GM23338 (cell line): Measurements from ENCODE around the gene SNAPC3. TPM values are rescaled to one million over a fixed set of nuclear protein-coding genes. Genes with fewer than 3 reads are reported as not detected.

Source experiments
- ATAC-seq: fragments of 200-7000 bp; cut with Tn5 transposase; 3 replicates; pipeline ENCODE4 v1.9.1; 2020
- DNase-seq: peaks from one replicate; pipeline ENCODE4 v3.0.0-alpha.2; 2015; ENCODE audit warnings: low spot score
- H2AFZ ChIP-seq: fragments of 200-600 bp; sonication (generic); 2 replicates; pipeline ENCODE4 v1.8.0; 2016; ENCODE audit warnings: antibody characterized with exemption, mild to moderate bottlenecking, moderate library complexity
- H3F3A ChIP-seq: fragments of 200-600 bp; sonication (generic); replicated peaks from 2 replicates; pipeline ENCODE4 v1.8.0; 2017; ENCODE audit warnings: antibody characterized with exemption, mixed run types, low read depth
- H3K27ac ChIP-seq: fragments of 200-600 bp; sonication (generic); 2 replicates; pipeline ENCODE4 v1.6.1; 2016; ENCODE audit warnings: low read depth
- H3K27me3 ChIP-seq: fragments of 200-600 bp; sonication (generic); 2 replicates; pipeline ENCODE4 v1.8.0; 2016; ENCODE audit warnings: mild to moderate bottlenecking, mixed run types, moderate library complexity; ENCODE audit not compliant: insufficient read depth
- H3K36me3 ChIP-seq: fragments of 200-600 bp; sonication (generic); 2 replicates; pipeline ENCODE4 v1.8.0; 2016; ENCODE audit warnings: mild to moderate bottlenecking; ENCODE audit not compliant: insufficient read depth
- H3K4me1 ChIP-seq: fragments of 200-600 bp; sonication (generic); 2 replicates; pipeline ENCODE4 v1.8.0; 2016; ENCODE audit warnings: mild to moderate bottlenecking, moderate library complexity; ENCODE audit not compliant: insufficient read depth
- H3K4me2 ChIP-seq: fragments of 200-600 bp; sonication (generic); 2 replicates; pipeline ENCODE4 v1.7.1; 2017; ENCODE audit warnings: mixed run types
- H3K4me3 ChIP-seq: fragments of 200-600 bp; sonication (generic); 2 replicates; pipeline ENCODE4 v1.6.1; 2016; ENCODE audit warnings: mixed run types
- H3K79me2 ChIP-seq: fragments of 200-600 bp; sonication (generic); replicated peaks from 2 replicates; pipeline ENCODE4 v1.8.0; 2017; ENCODE audit warnings: mild to moderate bottlenecking; ENCODE audit not compliant: insufficient read depth
- H3K9me2 ChIP-seq: fragments of 200-600 bp; sonication (generic); 2 replicates; pipeline ENCODE4 v1.8.0; 2017; ENCODE audit not compliant: insufficient read depth
- H4K20me1 ChIP-seq: fragments of 200-600 bp; sonication (generic); replicated peaks from 2 replicates; pipeline ENCODE4 v1.8.0; 2017; ENCODE audit warnings: mild to moderate bottlenecking; ENCODE audit not compliant: insufficient read depth
- H3K27ac Mint-ChIP-seq: 2 replicates; pipeline ENCODE4 v1.8.0; 2020; ENCODE audit warnings: inconsistent platforms, mild to moderate bottlenecking, moderate library complexity, mixed read lengths
- H3K27me3 Mint-ChIP-seq: 3 replicates; pipeline ENCODE4 v1.8.0; 2022; ENCODE audit warnings: low read depth, mild to moderate bottlenecking, moderate library complexity, mixed read lengths, inconsistent platforms; ENCODE audit not compliant: insufficient read depth, poor library complexity
- H3K36me3 Mint-ChIP-seq: 3 replicates; pipeline ENCODE4 v1.8.0; 2021; ENCODE audit warnings: low read depth, mild to moderate bottlenecking, inconsistent platforms, moderate library complexity, mixed read lengths
- H3K4me1 Mint-ChIP-seq: 3 replicates; pipeline ENCODE4 v1.8.0; 2020; ENCODE audit warnings: mild to moderate bottlenecking, inconsistent platforms, mixed read lengths
- H3K4me3 Mint-ChIP-seq: 3 replicates; pipeline ENCODE4 v1.8.0; 2021; ENCODE audit warnings: moderate library complexity, mild to moderate bottlenecking, inconsistent platforms, mixed read lengths
- H3K9me3 Mint-ChIP-seq: 3 replicates; pipeline ENCODE4 v1.8.0; 2020; ENCODE audit warnings: moderate library complexity, mild to moderate bottlenecking, inconsistent platforms, mixed read lengths
- CREB1 ChIP-seq: fragments of 250-450 bp; sonication (Bioruptor Pico); IDR thresholded peaks from 2 replicates; pipeline ENCODE4 v1.5.0; 2020; ENCODE audit warnings: low read depth, mild to moderate bottlenecking, moderate library complexity
- CTCF ChIP-seq, 2 experiments: fragments of 200-600 bp in 1 of 2; sonication (generic) in 1 of 2; conservative IDR thresholded peaks; 2 replicates each; pipeline versions ENCODE4 v1.5.1 to v1.6.1; 2016 to 2017; ENCODE audit warnings: antibody characterized with exemption in 2 of 2, low read depth in 2 of 2, mild to moderate bottlenecking in 2 of 2, moderate library complexity in 1 of 2
- ETS1 ChIP-seq: IDR thresholded peaks from 2 replicates; pipeline ENCODE4 v1.6.1; 2016; ENCODE audit warnings: antibody characterized with exemption
- EZH2phosphoT487 ChIP-seq: fragments of 200-600 bp; sonication (generic); IDR thresholded peaks from one replicate; pipeline ENCODE4 v1.8.1; 2018; ENCODE audit warnings: antibody characterized with exemption; ENCODE audit not compliant: unreplicated experiment
- POLR2AphosphoS5 ChIP-seq: IDR thresholded peaks from 2 replicates; pipeline ENCODE4 v1.6.1; 2016; ENCODE audit warnings: antibody characterized with exemption, low read depth
- REST ChIP-seq: IDR thresholded peaks from one replicate; pipeline ENCODE4 v1.6.1; 2018; ENCODE audit warnings: antibody characterized with exemption; ENCODE audit not compliant: unreplicated experiment
- ZNF331 ChIP-seq: fragments of 250-450 bp; sonication (Bioruptor Pico); IDR thresholded peaks from 2 replicates; pipeline ENCODE4 v1.5.0; 2020; ENCODE audit warnings: low read depth, mild to moderate bottlenecking, moderate library complexity
- ZNF462 ChIP-seq: fragments of 250-450 bp; sonication (Bioruptor Pico); IDR thresholded peaks from 2 replicates; pipeline ENCODE4 v1.5.0; 2020; ENCODE audit warnings: mild to moderate bottlenecking, moderate library complexity
- polyA plus RNA-seq: library from polyadenylated mRNA; unstranded; fragments of >200 nt; fragmentation: Nextera tagmentation; extraction: Ambion mirVana; gene quantifications from 2 replicates; pipeline ENCODE4 v1.2.1, GENCODE V29; 2016
- total RNA-seq: library from RNA; depleted of rRNA; stranded (reverse); fragments of >200 nt; shearing (Covaris generic); gene quantifications from 2 replicates; pipeline ENCODE4 v1.2.3, GENCODE V29; 2014

The SNAPC3 gene
- total and polyA plus RNA-seq, 2 experiments from 2014 or later: 20.9 to 35.2 TPM

- TF ChIP-seq REST: no peak
Measured at GRCh38 chr9:15468145-15468544, 45.5 kb downstream of the SNAPC3 start (continued).

GRCh38 chr9:15469406-15469805, 46.7 kb downstream of the SNAPC3 start:
- no peaks in the 10 kb centered on the region for H3K4me1 ChIP-seq
- no peak overlapping the region for H3K4me2 ChIP-seq
- H3K79me2 ChIP-seq: no peaks in the 10 kb centered on the region
- no peak for DNase-seq
- H2AFZ ChIP-seq: no peak overlapping the region
- peaks cover 82% of the 10 kb centered on the region for H3K36me3 ChIP-seq
- Mint-ChIP-seq H3K4me1 (no peaks in the 10 kb centered on the region), H3K4me3 (no peak overlapping the region), H3K9me3 (no peaks in the 10 kb centered on the region), H3K27me3 (peaks cover 6% of the 10 kb centered on the region), H3K36me3 (peaks cover 90% of the 10 kb centered on the region), H3K27ac (no peak overlapping the region)
- peaks cover 49% of the 10 kb centered on the region; the same call in 1 of the 2 replicates for H3F3A ChIP-seq
- H3K4me3 ChIP-seq: no peak overlapping the region
- no peak overlapping the region for H3K27ac ChIP-seq
- H4K20me1 ChIP-seq: peaks cover 3% of the 10 kb centered on the region; the same call in 1 of the 2 replicates
- H3K9me2 ChIP-seq: no peaks in the 10 kb centered on the region
- no peak for ATAC-seq
- H3K27me3 ChIP-seq: no peaks in the 10 kb centered on the region
- no peak for TF ChIP-seq POLR2AphosphoS5
- TF ChIP-seq ZNF462 (CRISPR knock-in tag): no peak
- no peak for TF ChIP-seq CREB1 (CRISPR knock-in tag)
- no peak for TF ChIP-seq ETS1
- no peak for TF ChIP-seq EZH2phosphoT487
- no peak; a peak in 1 of 4 replicates for TF ChIP-seq CTCF (conservative IDR thresholded peaks at IDR 0.05; ENCODE audit: low read depth in 2 of 2)
- no peak for TF ChIP-seq REST
- no peak for TF ChIP-seq ZNF331 (CRISPR knock-in tag)
